ENCODE data around the gene AIDA.

Gene AIDA

GRCh38 chr1:222634180-222635013 is 77.9 kb downstream of the AIDA start:
- peak overlapping the region; percentile 19; the same call in 1 of the 2 replicates for H3K27ac ChIP-seq (replicated peaks)
- no peaks in the 10 kb centered on the region for H3K27me3 ChIP-seq (ENCODE audit: insufficient read depth, poor library complexity, severe bottlenecking)
- H3K4me3 ChIP-seq (replicated peaks; ENCODE audit: insufficient read depth, low read length): no peak overlapping the region
- TF ChIP-seq CTCF (IDR thresholded peaks at IDR 0.05; ENCODE audit: insufficient read depth, low read length) (peak; percentile 78), GABPA (IDR thresholded peaks at IDR 0.05; ENCODE audit: low read depth) (no peak)
- DNase-seq (ENCODE audit: low read depth in 1 of 2, low spot score in 1 of 2): peak; percentile 49 to 80

GRCh38 chr1:222632749-222633148 is 79.5 kb downstream of the AIDA start:
- H3K27me3 ChIP-seq (ENCODE audit: insufficient read depth, poor library complexity, severe bottlenecking): no peaks in the 10 kb centered on the region
- no peak overlapping the region for H3K4me3 ChIP-seq (replicated peaks; ENCODE audit: insufficient read depth, low read length)
- no peak for DNase-seq (ENCODE audit: low read depth in 1 of 2, low spot score in 1 of 2)
- TF ChIP-seq REST (IDR thresholded peaks at IDR 0.05; ENCODE audit: insufficient replicate concordance, low read depth) (no peak), GABPA (IDR thresholded peaks at IDR 0.05; ENCODE audit: low read depth) (no peak), POLR2AphosphoS5 (IDR thresholded peaks at IDR 0.05; ENCODE audit: low read depth) (no peak), CTCF (IDR thresholded peaks at IDR 0.05; ENCODE audit: insufficient read depth, low read length) (no peak), SPI1 (IDR thresholded peaks at IDR 0.05; ENCODE audit: borderline replicate concordance, low read depth) (no peak)
- no peak overlapping the region for H3K27ac ChIP-seq (replicated peaks)

GRCh38 chr1:222631611-222632208 is 80.6 kb downstream of the AIDA start:
- no peaks in the 10 kb centered on the region for H3K27me3 ChIP-seq (ENCODE audit: insufficient read depth, poor library complexity, severe bottlenecking)
- DNase-seq (ENCODE audit: low read depth in 1 of 2, low spot score in 1 of 2): no peak
- TF ChIP-seq REST (IDR thresholded peaks at IDR 0.05; ENCODE audit: insufficient replicate concordance, low read depth): no peak
- H3K27ac ChIP-seq (replicated peaks): no peak overlapping the region
- H3K4me3 ChIP-seq (replicated peaks; ENCODE audit: insufficient read depth, low read length): no peak overlapping the region

- no peak overlapping the region for H3K4me3 ChIP-seq (replicated peaks; ENCODE audit: insufficient read depth, low read length)
- TF ChIP-seq POLR2AphosphoS5 (IDR thresholded peaks at IDR 0.05; ENCODE audit: low read depth) (no peak), CTCF (IDR thresholded peaks at IDR 0.05; ENCODE audit: insufficient read depth, low read length) (no peak), GABPA (IDR thresholded peaks at IDR 0.05; ENCODE audit: low read depth) (no peak), SPI1 (IDR thresholded peaks at IDR 0.05; ENCODE audit: borderline replicate concordance, low read depth) (no peak), REST (IDR thresholded peaks at IDR 0.05; ENCODE audit: insufficient replicate concordance, low read depth) (no peak)
- H3K27me3 ChIP-seq (ENCODE audit: insufficient read depth, poor library complexity, severe bottlenecking): no peaks in the 10 kb centered on the region
- no peak for DNase-seq (ENCODE audit: low read depth in 1 of 2, low spot score in 1 of 2)
- no peak overlapping the region for H3K27ac ChIP-seq (replicated peaks)
Observed at GRCh38 chr1:222629921-222630535, 82.3 kb downstream of the AIDA start.

All from HL-60 (cell line).